Right lobe of liver (tissue), 6 donors: ENCODE measurements around the gene TPBG. TPM values are rescaled to one million over a fixed set of nuclear protein-coding genes. Genes with fewer than 3 reads are reported as not detected.

ENCODE experiments used
- ATAC-seq, 4 donors: fragments of 200-7000 bp; cut with Tn5 transposase; one replicate each; pipeline ENCODE4 v1.9.1; 2020; ENCODE audit warnings: mild to moderate bottlenecking in 4 of 4, moderate library complexity in 4 of 4
- DNase-seq, 3 donors: peaks; one replicate each; pipeline ENCODE4 v3.0.0-alpha.2; 2020
- H3K27ac ChIP-seq, 3 donors: fragments of 200-600 bp; one replicate each; pipeline ENCODE4 v1.8.0; 2022
- H3K27me3 ChIP-seq, 2 donors: fragments of 200-600 bp; one replicate each; pipeline ENCODE4 v1.8.0; 2022
- H3K36me3 ChIP-seq, 4 donors: fragments of 200-600 bp; sonication (generic) in 1 of 4; one replicate each; pipeline versions ENCODE4 v1.5.1 to v1.8.0; 2017 to 2022; ENCODE audit warnings: control low read depth in 1 of 4
- H3K4me1 ChIP-seq, 4 donors: fragments of 200-600 bp; sonication (generic) in 1 of 4; one replicate each; pipeline versions ENCODE4 v1.5.1 to v1.8.0; 2017 to 2022; ENCODE audit warnings: control low read depth in 1 of 4
- H3K4me3 ChIP-seq, 3 donors: fragments of 200-600 bp; one replicate each; pipeline ENCODE4 v1.8.0; 2022
- H3K9me3 ChIP-seq, 4 donors: fragments of 200-600 bp; sonication (generic) in 1 of 4; one replicate each; pipeline versions ENCODE4 v1.5.1 to v1.8.0; 2017 to 2022; ENCODE audit warnings: control low read depth in 1 of 4
- CTCF ChIP-seq, 4 donors: fragments of 200-600 bp in 3 of 4; fragments of 450-650 bp in 1 of 4; IDR thresholded peaks; one replicate each; pipeline versions ENCODE4 v1.5.1 to v1.8.0; 2016 to 2022; ENCODE audit warnings: antibody characterized with exemption in 4 of 4, mild to moderate bottlenecking in 2 of 4
- POLR2A ChIP-seq: fragments of 450-650 bp; IDR thresholded peaks from one replicate; pipeline ENCODE4 v1.6.1; 2017; ENCODE audit warnings: antibody characterized with exemption, mild to moderate bottlenecking
- WGBS: methylation state at CpG from one replicate; pipeline ENCODE4 v1.1.6; 2018; ENCODE audit warnings: low coverage, low lambda C conversion rate; ENCODE audit not compliant: insufficient coverage; ENCODE audit errors: missing lambda C conversion rate; 5-methylcytosine and 5-hydroxymethylcytosine counted together
- intact Hi-C, 2 donors: fragments of 100-400 bp; cut with DNase I; formaldehyde crosslinking; loops; one replicate each; pipeline versions ENCODE4 v1.11.2 to v1.14.1; 2022
- total RNA-seq, 6 experiments: library from RNA; depleted of rRNA in 2 of 6; stranded (reverse); fragments of >200 nt in 2 of 6; fragmentation: NEBNext Ultra II Directional in 3 of 6; extraction: Animal tissue kit (Norgen Biotek cat#: 25700) in 3 of 6; gene quantifications; one replicate each; pipeline versions ENCODE4 v1.1.0 to v1.2.4, GENCODE V29; 2016 to 2023
- donor health status: DM: no; HTN: yes; CAD: no.
- donor health status: DM: no; HTN: no; CAD: no.
- donor health status: DM: no; HTN: no; CAD: no.
- donor health status: DM: no; HTN: yes; CAD: no.
- donor health status: DM: no; HTN: yes; CAD: no.

The TPBG gene
- total RNA-seq, 6 experiments from 2014 or later, result 0.42 to 1.4 (median 0.99) TPM

GRCh38 chr6:82353848-82354247 is 9.8 kb upstream of the TPBG start:
- H3K36me3 ChIP-seq, result no peaks in the 10 kb centered on the region
- TF ChIP-seq CTCF (IDR thresholded peaks at IDR 0.05), result no peak
- TF ChIP-seq POLR2A, result no peak
- no peak for DNase-seq
- H3K27me3 ChIP-seq, result no peaks in the 10 kb centered on the region
- no peak overlapping the region for H3K27ac ChIP-seq
- H3K4me3 ChIP-seq, result no peak overlapping the region
- intact Hi-C loops, result no loop called here
- H3K4me1 ChIP-seq, result no peaks in the 10 kb centered on the region
- no peaks in the 10 kb centered on the region for H3K9me3 ChIP-seq
- no peak for ATAC-seq
- 76% methylated on average over 2 of the region's 2 CpGs for WGBS

GRCh38 chr6:82360552-82360951 is 3.1 kb upstream of the TPBG start:
- intact Hi-C loops, result no loop called here
- DNase-seq (no peak), ATAC-seq (no peak)
- H3K4me1 ChIP-seq, result peaks cover 0 to 17% (median 4%) of the 10 kb centered on the region in 4 donors
- H3K4me3 ChIP-seq, result no peak overlapping the region
- no peaks in the 10 kb centered on the region for H3K9me3 ChIP-seq
- WGBS, result 33% methylated on average over 2 of the region's 2 CpGs
- H3K27ac ChIP-seq, result no peak overlapping the region
- no peak for TF ChIP-seq CTCF (IDR thresholded peaks at IDR 0.05)
- TF ChIP-seq POLR2A, result no peak
- no peaks in the 10 kb centered on the region for H3K36me3 ChIP-seq
- peaks cover 0 to 9% of the 10 kb centered on the region in 2 donors for H3K27me3 ChIP-seq

- peaks cover 0 to 17% (median 4%) of the 10 kb centered on the region in 4 donors for H3K4me1 ChIP-seq
- no peaks in the 10 kb centered on the region for H3K36me3 ChIP-seq
- DNase-seq, result no peak
- intact Hi-C loops, result no loop called here
- TF ChIP-seq CTCF (IDR thresholded peaks at IDR 0.05) (no peak), POLR2A (no peak)
- peaks cover 0 to 9% of the 10 kb centered on the region in 2 donors for H3K27me3 ChIP-seq
- H3K27ac ChIP-seq, result no peak overlapping the region
- ATAC-seq, result no peak
- H3K4me3 ChIP-seq, result no peak overlapping the region
- 42% methylated on average over 3 of the region's 3 CpGs for WGBS
- no peaks in the 10 kb centered on the region for H3K9me3 ChIP-seq
Observed at GRCh38 chr6:82361631-82362030, 2.0 kb upstream of the TPBG start.

- ATAC-seq, result no peak
- Histone ChIP-seq H3K4me1 (peaks cover 0 to 17% (median 4%) of the 10 kb centered on the region in 4 donors), H3K9me3 (no peaks in the 10 kb centered on the region)
Observed at GRCh38 chr6:82362144-82362543, 1.5 kb upstream of the TPBG start.

More at GRCh38 chr6:82362144-82362543, 1.5 kb upstream of the TPBG start:
- TF ChIP-seq CTCF (IDR thresholded peaks at IDR 0.05) (no peak), POLR2A (no peak)
- DNase-seq, result no peak
- WGBS, result 49% methylated on average over 4 of the region's 4 CpGs
- no peaks in the 10 kb centered on the region for H3K36me3 ChIP-seq
- H3K27ac ChIP-seq, result no peak overlapping the region
- intact Hi-C loops, result no loop called here
- peaks cover 0 to 9% of the 10 kb centered on the region in 2 donors for H3K27me3 ChIP-seq
- H3K4me3 ChIP-seq, result no peak overlapping the region
